HCT116 (cell line): ENCODE data around the gene INIP. TPM values are rescaled to one million over a fixed set of nuclear protein-coding genes. Genes with fewer than 3 reads are reported as not detected.

Experiments used
- ATAC-seq: fragments of 200-7000 bp; cut with Tn5 transposase; 2 replicates; pipeline ENCODE4 v1.9.1; 2020; ENCODE audit warnings: mild to moderate bottlenecking, moderate library complexity
- BruUV-seq: library from RNA; stranded (reverse); fragments of 400-500 nt; replicated peaks from 2 replicates; lab custom pipeline; 2021; lab: Mats Ljungman, UMichigan
- CTCF ChIA-PET: fragments of 300-600 bp; sonication (Branson Sonifier 250); formaldehyde crosslinking; loops from one replicate; lab custom pipeline; 2021; ENCODE audit warnings: antibody characterized with exemption; lab: Charles Lee
- POLR2A ChIA-PET: fragments of 300-600, 350-600 bp; sonication (Branson Sonifier 250); formaldehyde crosslinking; loops from one replicate; lab custom pipeline; 2021; ENCODE audit warnings: antibody characterized with exemption; lab: Charles Lee
- RAD21 ChIA-PET, 2 experiments: fragments of 300-600 bp; sonication (Branson Sonifier 250); formaldehyde crosslinking; loops; one replicate each; lab custom pipeline; 2023; ENCODE audit warnings: low total read pairs in 2 of 2; ENCODE audit not compliant: uncharacterized antibody in 2 of 2, unreplicated experiment in 2 of 2, low non-redundant PET in 1 of 2; lab: Charles Lee
- DNase-seq: peaks from one replicate; pipeline ENCODE4 v3.0.0-alpha.2; 2010; ENCODE audit warnings: low read depth, low spot score
- H2AFZ ChIP-seq: fragments of 200-600 bp; shearing (Covaris generic), sonication (generic); 2 replicates; pipeline ENCODE4 v1.6.1; 2017; ENCODE audit warnings: low read depth, mixed run types, mixed read lengths, antibody characterized with exemption, low read length; ENCODE audit not compliant: poor library complexity, severe bottlenecking
- H3K27ac ChIP-seq: 2 replicates; pipeline ENCODE4 v1.5.1; 2012; ENCODE audit warnings: low read depth, low read length
- H3K27me3 ChIP-seq: fragments of 200-600 bp; sonication (generic); 2 replicates; pipeline ENCODE4 v1.6.1; 2016; ENCODE audit warnings: mixed run types, low read length, mixed read lengths; ENCODE audit not compliant: insufficient read depth
- H3K36me3 ChIP-seq, 2 experiments: fragments of 200-500 bp in 1 of 2; fragments of 200-600 bp in 1 of 2; sonication (Bioruptor generic) in 1 of 2; sonication (generic) in 1 of 2; 2 replicates each; pipeline versions ENCODE4 v1.5.1 to v1.6.1; 2014 to 2016; ENCODE audit warnings: low read length in 2 of 2, inconsistent platforms in 1 of 2, mixed read lengths in 1 of 2, mixed run types in 1 of 2; ENCODE audit not compliant: insufficient read depth in 2 of 2, control insufficient read depth in 1 of 2
- H3K4me1 ChIP-seq, 2 experiments: fragments of 200-600 bp in 1 of 2; sonication (generic) in 1 of 2; 2 replicates each; pipeline versions ENCODE4 v1.5.1 to v1.6.1; 2012 to 2017; ENCODE audit warnings: low read length in 2 of 2, inconsistent platforms in 1 of 2, mild to moderate bottlenecking in 1 of 2, mixed read lengths in 1 of 2, mixed run types in 1 of 2, moderate library complexity in 1 of 2; ENCODE audit not compliant: insufficient read depth in 2 of 2, control insufficient read depth in 1 of 2
- H3K4me2 ChIP-seq: fragments of 200-600 bp; sonication (generic); 2 replicates; pipeline ENCODE4 v1.6.1; 2017; ENCODE audit warnings: mixed run types, low read length, mixed read lengths
- H3K4me3 ChIP-seq, 2 experiments: fragments of 200-600 bp in 1 of 2; sonication (generic) in 1 of 2; replicated peaks in 1 of 2; 2 replicates each; pipeline ENCODE4 v1.5.1; 2011 to 2016; ENCODE audit warnings: low read length in 2 of 2, control low read depth in 1 of 2, low read depth in 1 of 2, mild to moderate bottlenecking in 1 of 2, mixed read lengths in 1 of 2, mixed run types in 1 of 2
- H3K79me2 ChIP-seq: fragments of 200-600 bp; sonication (generic); 2 replicates; pipeline ENCODE4 v1.6.1; 2017; ENCODE audit warnings: mild to moderate bottlenecking, mixed run types, low read length, moderate library complexity, mixed read lengths; ENCODE audit not compliant: insufficient read depth
- H3K9ac ChIP-seq: fragments of 200-600 bp; sonication (generic); 2 replicates; pipeline ENCODE4 v1.6.1; 2016; ENCODE audit warnings: low read length, mixed read lengths
- H3K9me2 ChIP-seq: fragments of 200-600 bp; sonication (generic), shearing (Covaris generic); 2 replicates; pipeline ENCODE4 v1.6.1; 2017; ENCODE audit warnings: mixed run types, mild to moderate bottlenecking, moderate library complexity; ENCODE audit not compliant: insufficient read depth
- H3K9me3 ChIP-seq, 2 experiments: fragments of 200-500 bp in 1 of 2; fragments of 200-600 bp in 1 of 2; sonication (Bioruptor generic) in 1 of 2; sonication (generic) in 1 of 2; 2 replicates each; pipeline ENCODE4 v1.6.1; 2014 to 2017; ENCODE audit warnings: low read length in 2 of 2, mixed read lengths in 2 of 2, inconsistent platforms in 1 of 2, low read depth in 1 of 2, mild to moderate bottlenecking in 1 of 2, mixed run types in 1 of 2, moderate library complexity in 1 of 2; ENCODE audit not compliant: control insufficient read depth in 1 of 2, insufficient read depth in 1 of 2
- H4K20me1 ChIP-seq: fragments of 200-600 bp; sonication (generic), shearing (Covaris generic); 2 replicates; pipeline ENCODE4 v1.6.1; 2017; ENCODE audit warnings: mixed run types, mild to moderate bottlenecking, moderate library complexity; ENCODE audit not compliant: insufficient read depth
- CBX3 ChIP-seq: IDR thresholded peaks from 2 replicates; pipeline ENCODE4 v1.6.1; 2012; ENCODE audit warnings: low read depth
- ELF1 ChIP-seq: IDR thresholded peaks from 2 replicates; pipeline ENCODE4 v1.6.1; 2012; ENCODE audit warnings: low read depth, borderline replicate concordance
- EZH2 ChIP-seq: fragments of 200-600 bp; sonication (generic); IDR thresholded peaks from 2 replicates; pipeline ENCODE4 v1.6.1; 2017; ENCODE audit warnings: antibody characterized with exemption, mixed run types
- EZH2phosphoT487 ChIP-seq: fragments of 200-600 bp; IDR thresholded peaks from 2 replicates; pipeline ENCODE4 v1.6.1; 2018; ENCODE audit warnings: antibody characterized with exemption, borderline replicate concordance
- JUND ChIP-seq: IDR thresholded peaks from 2 replicates; pipeline ENCODE4 v1.6.1; 2012
- POLR2AphosphoS5 ChIP-seq: IDR thresholded peaks from 2 replicates; pipeline ENCODE4 v1.6.1; 2011; ENCODE audit warnings: mild to moderate bottlenecking, low read depth, low read length, moderate library complexity
- REST ChIP-seq: IDR thresholded peaks from 2 replicates; pipeline ENCODE4 v1.6.1; 2012; ENCODE audit warnings: low read depth
- TCF7L2 ChIP-seq: IDR thresholded peaks from 2 replicates; pipeline ENCODE4 v1.7.0; 2011; ENCODE audit warnings: borderline replicate concordance, inconsistent platforms; ENCODE audit not compliant: insufficient read depth, insufficient read length; ENCODE audit errors: extremely low read depth
- YY1 ChIP-seq: IDR thresholded peaks from 2 replicates; pipeline ENCODE4 v1.6.1; 2011; ENCODE audit warnings: low read length, low read depth, moderate library complexity, mild to moderate bottlenecking; ENCODE audit not compliant: insufficient replicate concordance; ENCODE audit errors: extremely low read depth
- ZBTB33 ChIP-seq: IDR thresholded peaks from 2 replicates; pipeline ENCODE4 v1.6.1; 2011; ENCODE audit warnings: mild to moderate bottlenecking, low read length, moderate library complexity; ENCODE audit not compliant: insufficient replicate concordance; ENCODE audit errors: extremely low read depth
- ZNF274 ChIP-seq: fragments of 200-500 bp; sonication (Bioruptor generic); IDR thresholded peaks from 2 replicates; pipeline ENCODE4 v1.6.1; 2014; ENCODE audit warnings: mild to moderate bottlenecking, low read depth, low read length, inconsistent platforms
- intact Hi-C: fragments of 100-400 bp; cut with micrococcal nuclease; formaldehyde crosslinking; loops from 2 replicates; pipeline ENCODE4 v1.10.0; 2022
- total RNA-seq: library from RNA; stranded (reverse); gene quantifications from one replicate; pipeline ENCODE4 v1.2.1, GENCODE V29; 2021; ENCODE audit not compliant: unreplicated experiment

Gene INIP
- total RNA-seq, 1 experiment from 2014 or later = 28.9 TPM

GRCh38 chr9:112699230-112699629, 18.7 kb downstream of the INIP start:
- no peak for DNase-seq
- BruUV-seq = no TSS peak
- ATAC-seq = no peak

More at GRCh38 chr9:112699230-112699629, 18.7 kb downstream of the INIP start:
- CTCF ChIA-PET = no interaction called here
- no peaks in the 10 kb centered on the region for H3K9me3 ChIP-seq
- H3K27me3 ChIP-seq = no peaks in the 10 kb centered on the region
- H3K27ac ChIP-seq = no peak overlapping the region
- RAD21 ChIA-PET = no interaction called here
- no peak overlapping the region for H3K4me2 ChIP-seq
- H3K79me2 ChIP-seq = peaks cover 25% of the 10 kb centered on the region
- intact Hi-C loops = no loop called here
- no peaks in the 10 kb centered on the region for H3K9me2 ChIP-seq
- peaks cover 0 to 5% of the 10 kb centered on the region in 2 experiments; a peak in 1 of 4 replicates for H3K36me3 ChIP-seq
- H3K4me3 ChIP-seq = no peak overlapping the region
- TF ChIP-seq POLR2AphosphoS5 (no peak), EZH2 (no peak), REST (no peak), ELF1 (no peak), ZBTB33 (no peak), EZH2phosphoT487 (no peak), YY1 (no peak), JUND (no peak), ZNF274 (no peak), TCF7L2 (no peak), CBX3 (no peak)
- 0 out of 2 replicates have a peak, but pooled peaks cover 4% of the 10 kb centered on the region for H4K20me1 ChIP-seq
- H3K4me1 ChIP-seq = no peaks in the 10 kb centered on the region
- no peak overlapping the region for H2AFZ ChIP-seq
- no peak overlapping the region for H3K9ac ChIP-seq
- POLR2A ChIA-PET = no interaction called here
